Thoracic aorta (tissue), 2 donors: ENCODE data around the gene RAMP1. TPM values are rescaled to one million over a fixed set of nuclear protein-coding genes. Genes with fewer than 3 reads are reported as not detected.

Experiments
- ATAC-seq: fragments of 150-250 bp; one replicate; pipeline ENCODE4 v1.8.0; 2017; ENCODE audit warnings: low read depth; ENCODE audit not compliant: insufficient number of reproducible peaks, low FRiP score
- DNase-seq: peaks from one replicate; pipeline ENCODE4 v3.0.0-alpha.2; 2020; ENCODE audit warnings: low spot score
- H3K27ac ChIP-seq, 2 donors: fragments of 200-600 bp; sonication (generic); 1 replicate in 1 of 2; 2 replicates in 1 of 2; pipeline ENCODE4 v1.5.1; 2016; ENCODE audit warnings: mild to moderate bottlenecking in 2 of 2, moderate library complexity in 2 of 2
- H3K27me3 ChIP-seq: fragments of 200-600 bp; sonication (generic); replicated peaks from 2 replicates; pipeline ENCODE4 v1.6.0; 2016; ENCODE audit warnings: mild to moderate bottlenecking; ENCODE audit not compliant: insufficient read depth
- H3K36me3 ChIP-seq: fragments of 200-600 bp; sonication (generic); one replicate; pipeline ENCODE4 v1.5.1; 2016
- H3K4me1 ChIP-seq, 2 donors: fragments of 200-600 bp; sonication (generic); 1 replicate in 1 of 2; 2 replicates in 1 of 2; pipeline versions ENCODE4 v1.5.1 to v1.6.0; 2016; ENCODE audit warnings: low read depth in 2 of 2, mild to moderate bottlenecking in 1 of 2; ENCODE audit not compliant: control insufficient read depth in 1 of 2
- H3K4me3 ChIP-seq: fragments of 200-600 bp; sonication (generic); 2 replicates; pipeline ENCODE4 v1.5.1; 2016; ENCODE audit warnings: mild to moderate bottlenecking
- H3K9me3 ChIP-seq: fragments of 200-600 bp; sonication (generic); 2 replicates; pipeline ENCODE4 v1.5.1; 2016
- total RNA-seq, 2 donors: library from RNA; depleted of rRNA; stranded (reverse); fragments of >200 nt; gene quantifications; one replicate each; pipeline versions ENCODE4 v1.1.0 to v1.2.3, GENCODE V29; 2016
- TF ChIP-seq, protein P1 (sequence below): fragments of 200-600 bp; sonication (generic); IDR thresholded peaks from one replicate; pipeline ENCODE4 v1.5.1; 2019; ENCODE audit warnings: antibody characterized with exemption

The RAMP1 gene
- total RNA-seq, 2 donors from 2014 or later = 246 to 525 TPM

DNA sequence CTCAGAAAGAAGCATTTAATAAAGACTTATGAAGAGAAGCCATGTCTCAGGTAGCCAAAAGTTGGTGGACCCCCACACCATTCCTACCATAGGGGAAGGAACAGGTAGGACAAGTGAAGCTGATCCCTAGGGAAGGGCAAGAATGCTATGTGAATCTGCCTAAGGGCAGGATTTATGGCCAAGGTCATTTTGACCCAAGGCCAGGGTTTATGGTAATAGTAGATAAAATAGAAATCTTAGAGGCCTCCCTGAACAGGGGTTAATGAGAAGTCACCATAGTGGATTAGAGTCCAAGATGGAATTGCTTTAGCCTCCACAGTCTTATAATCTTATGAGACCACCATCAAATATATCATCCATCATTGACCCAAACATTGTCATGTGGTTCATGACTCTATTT, 81.4 kb downstream of the RAMP1 start:
- H3K4me1 ChIP-seq = no peaks in the 10 kb centered on the region
- no peak for ATAC-seq
- DNase-seq = no peak
- H3K36me3 ChIP-seq = no peaks in the 10 kb centered on the region
- TF ChIP-seq, protein P1, sequence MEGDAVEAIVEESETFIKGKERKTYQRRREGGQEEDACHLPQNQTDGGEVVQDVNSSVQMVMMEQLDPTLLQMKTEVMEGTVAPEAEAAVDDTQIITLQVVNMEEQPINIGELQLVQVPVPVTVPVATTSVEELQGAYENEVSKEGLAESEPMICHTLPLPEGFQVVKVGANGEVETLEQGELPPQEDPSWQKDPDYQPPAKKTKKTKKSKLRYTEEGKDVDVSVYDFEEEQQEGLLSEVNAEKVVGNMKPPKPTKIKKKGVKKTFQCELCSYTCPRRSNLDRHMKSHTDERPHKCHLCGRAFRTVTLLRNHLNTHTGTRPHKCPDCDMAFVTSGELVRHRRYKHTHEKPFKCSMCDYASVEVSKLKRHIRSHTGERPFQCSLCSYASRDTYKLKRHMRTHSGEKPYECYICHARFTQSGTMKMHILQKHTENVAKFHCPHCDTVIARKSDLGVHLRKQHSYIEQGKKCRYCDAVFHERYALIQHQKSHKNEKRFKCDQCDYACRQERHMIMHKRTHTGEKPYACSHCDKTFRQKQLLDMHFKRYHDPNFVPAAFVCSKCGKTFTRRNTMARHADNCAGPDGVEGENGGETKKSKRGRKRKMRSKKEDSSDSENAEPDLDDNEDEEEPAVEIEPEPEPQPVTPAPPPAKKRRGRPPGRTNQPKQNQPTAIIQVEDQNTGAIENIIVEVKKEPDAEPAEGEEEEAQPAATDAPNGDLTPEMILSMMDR = no peak
- no peaks in the 10 kb centered on the region for H3K27me3 ChIP-seq
- no peak overlapping the region for H3K4me3 ChIP-seq
- H3K9me3 ChIP-seq = no peaks in the 10 kb centered on the region
- H3K27ac ChIP-seq = no peak overlapping the region

DNA sequence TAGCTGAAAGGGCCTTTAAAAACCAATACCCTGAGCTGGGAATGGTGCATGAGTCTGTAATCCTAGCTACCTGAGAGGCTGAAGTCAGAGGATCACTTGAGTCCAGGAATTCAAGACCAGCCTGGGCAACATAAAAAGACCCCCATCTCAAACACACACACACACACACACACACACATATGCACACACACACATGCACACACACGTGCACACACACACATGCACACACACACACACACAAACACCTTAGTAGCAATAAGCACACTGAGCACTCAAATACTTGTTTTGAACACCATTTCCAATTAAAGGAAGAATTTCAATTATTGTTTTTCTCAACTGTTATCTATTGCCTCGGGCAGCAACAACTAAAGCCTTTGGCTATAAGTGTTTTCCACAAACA, 81.8 kb downstream of the RAMP1 start:
- no peak for ATAC-seq

DNA sequence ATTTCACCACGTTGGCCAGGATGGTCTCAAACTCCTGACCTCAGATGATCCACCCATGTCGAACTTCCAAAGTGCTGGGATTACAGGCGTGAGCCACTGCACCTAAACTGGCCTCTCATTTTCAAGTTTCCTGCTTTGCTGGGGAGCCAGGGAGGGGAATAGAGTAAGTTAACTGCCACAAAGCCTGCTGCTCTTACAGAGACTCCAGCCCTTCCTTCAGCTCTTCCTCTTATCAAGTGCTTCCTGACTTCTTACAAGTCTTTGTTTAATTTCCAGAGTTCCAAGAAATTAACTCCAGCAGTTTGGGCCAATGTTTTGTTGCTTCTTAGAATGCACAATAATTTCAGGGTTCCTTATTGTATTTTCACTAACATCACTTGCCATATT, 83.1 kb downstream of the RAMP1 start:
- Histone ChIP-seq H3K27me3 (no peaks in the 10 kb centered on the region), H3K36me3 (no peaks in the 10 kb centered on the region), H3K9me3 (no peaks in the 10 kb centered on the region), H3K4me3 (no peak overlapping the region), H3K4me1 (no peaks in the 10 kb centered on the region), H3K27ac (no peak overlapping the region)
- TF ChIP-seq, protein P1 = no peak
- ATAC-seq = no peak
- no peak for DNase-seq

More for the DNA sequence above, 81.8 kb downstream of the RAMP1 start:
- Histone ChIP-seq H3K27ac (no peak overlapping the region), H3K4me1 (no peaks in the 10 kb centered on the region), H3K27me3 (no peaks in the 10 kb centered on the region), H3K4me3 (no peak overlapping the region), H3K36me3 (no peaks in the 10 kb centered on the region), H3K9me3 (no peaks in the 10 kb centered on the region)
- TF ChIP-seq, protein P1 = no peak
- DNase-seq = no peak

DNA sequence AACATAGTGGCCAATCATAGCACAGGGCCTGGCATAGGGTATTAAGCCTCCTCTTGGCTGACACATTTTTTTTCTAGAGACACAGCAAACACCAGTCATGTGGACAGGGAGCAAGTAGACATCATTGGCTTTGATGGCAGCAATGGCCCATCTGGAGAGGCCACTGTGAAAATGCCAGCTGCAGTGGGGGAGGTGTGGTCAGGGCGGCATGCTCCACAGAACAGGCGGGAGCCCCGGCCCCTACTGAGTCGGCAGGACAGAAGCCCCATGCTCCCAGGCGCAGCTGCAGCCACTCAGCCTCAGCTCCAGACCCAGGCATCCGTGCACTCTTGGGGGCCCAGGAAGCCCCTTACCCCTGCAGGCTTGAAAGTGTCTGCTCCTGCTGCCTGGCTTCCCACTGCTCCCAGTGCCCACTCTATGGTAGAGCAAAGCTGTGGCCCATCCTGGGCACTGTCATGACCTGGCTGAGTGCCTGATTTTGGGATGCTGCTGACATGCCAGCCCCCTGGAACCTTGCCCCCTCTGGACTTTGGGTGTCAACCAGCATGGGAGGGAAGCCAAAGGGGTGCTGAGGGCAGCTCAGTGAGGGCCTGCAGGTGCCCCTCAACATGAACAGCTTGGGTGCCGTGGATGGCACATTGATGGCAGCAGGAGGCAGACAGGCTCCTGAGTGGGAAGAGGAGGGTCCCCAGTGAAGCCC, 84.1 kb downstream of the RAMP1 start:
- ATAC-seq (no peak), DNase-seq (no peak)
- TF ChIP-seq, protein P1 = no peak
- no peaks in the 10 kb centered on the region for H3K9me3 ChIP-seq
- no peak overlapping the region for H3K27ac ChIP-seq
- H3K36me3 ChIP-seq = no peaks in the 10 kb centered on the region
- H3K4me3 ChIP-seq = no peak overlapping the region
- no peaks in the 10 kb centered on the region for H3K4me1 ChIP-seq
- no peaks in the 10 kb centered on the region for H3K27me3 ChIP-seq

DNA sequence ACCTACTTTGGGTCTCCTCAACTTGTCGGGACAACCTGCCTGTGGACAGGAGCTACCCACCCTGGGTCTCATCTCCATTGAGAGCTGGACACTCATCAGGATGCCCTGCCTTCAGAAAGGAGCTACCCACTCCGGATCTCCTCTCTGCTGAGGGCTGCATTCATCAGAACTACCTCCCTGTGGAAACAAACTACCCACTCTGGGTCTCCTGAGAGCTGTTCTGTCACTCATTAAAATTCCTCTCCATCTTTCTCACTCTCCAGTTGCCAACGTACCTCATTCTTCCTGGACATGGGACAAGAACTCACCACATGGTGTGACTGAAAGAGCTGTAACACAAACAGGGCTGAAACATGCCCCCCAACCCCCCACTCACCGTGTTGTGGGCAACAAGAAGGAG, 84.9 kb downstream of the RAMP1 start:
- no peak overlapping the region for H3K27ac ChIP-seq
- H3K4me3 ChIP-seq = no peak overlapping the region
- TF ChIP-seq, protein P1 = no peak
- no peaks in the 10 kb centered on the region for H3K9me3 ChIP-seq
- H3K4me1 ChIP-seq = no peaks in the 10 kb centered on the region
- no peak for DNase-seq
- H3K36me3 ChIP-seq = no peaks in the 10 kb centered on the region
- ATAC-seq = no peak
- H3K27me3 ChIP-seq = no peaks in the 10 kb centered on the region
